GM19025 (cell line): Measurements from ENCODE around the gene ZNF280C.
"Not testable (repeated sequence)": the region's sequence is repeated elsewhere in the genome, so short reads cannot be mapped to it uniquely, and the experiment has no call there.

Experiments
- ATAC-seq: cut with Tn5 transposase; IDR thresholded peaks from one replicate; pipeline ENCODE4 v1.9.1; 2021; ENCODE audit warnings: mild to moderate bottlenecking, low read depth, moderate library complexity; ENCODE audit not compliant: unreplicated experiment

The ZNF280C gene

GRCh38 chrX:130261296-130261893, 7.3 kb downstream of the ZNF280C start:
- ATAC-seq, result no peak

GRCh38 chrX:130260316-130260715, 8.4 kb downstream of the ZNF280C start:
- ATAC-seq, result no peak

- no peak for ATAC-seq
Observed at GRCh38 chrX:130253916-130254315, 14.8 kb downstream of the ZNF280C start.

GRCh38 chrX:130251671-130252070, 17.0 kb downstream of the ZNF280C start:
- ATAC-seq, result no peak

GRCh38 chrX:130247996-130248395, 20.7 kb downstream of the ZNF280C start:
- no peak for ATAC-seq

- ATAC-seq, result no peak
Observed at GRCh38 chrX:130246084-130246483, 22.6 kb downstream of the ZNF280C start.

- ATAC-seq, result no peak
Observed at GRCh38 chrX:130245441-130245840, 23.3 kb downstream of the ZNF280C start.

GRCh38 chrX:130231184-130231583, 37.5 kb downstream of the ZNF280C start:
- not testable (repeated sequence) for ATAC-seq

GRCh38 chrX:130228871-130229270, 39.8 kb downstream of the ZNF280C start:
- no peak for ATAC-seq

GRCh38 chrX:130224810-130225209, 43.9 kb downstream of the ZNF280C start:
- ATAC-seq, result no peak

- ATAC-seq, result no peak
Observed at GRCh38 chrX:130216320-130216719, 52.4 kb downstream of the ZNF280C start.

- no peak for ATAC-seq
Observed at GRCh38 chrX:130213376-130213775, 55.3 kb downstream of the ZNF280C start.

- ATAC-seq, result no peak
Observed at GRCh38 chrX:130212371-130212770, 56.3 kb downstream of the ZNF280C start.

- ATAC-seq, result no peak
Observed at GRCh38 chrX:130211415-130212186, 57.1 kb downstream of the ZNF280C start.

GRCh38 chrX:130204647-130205046, 64.1 kb downstream of the ZNF280C start:
- no peak for ATAC-seq

GRCh38 chrX:130197464-130197863, 71.2 kb downstream of the ZNF280C start:
- no peak for ATAC-seq

- no peak for ATAC-seq
Observed at GRCh38 chrX:130196466-130196865, 72.2 kb downstream of the ZNF280C start.

- no peak for ATAC-seq
Observed at GRCh38 chrX:130190801-130191200, 77.9 kb downstream of the ZNF280C start.

GRCh38 chrX:130186651-130187050, 82.0 kb downstream of the ZNF280C start:
- no peak for ATAC-seq

GRCh38 chrX:130184857-130185256, 83.8 kb downstream of the ZNF280C start:
- ATAC-seq, result no peak

GRCh38 chrX:130184168-130184567, 84.5 kb downstream of the ZNF280C start:
- ATAC-seq, result no peak

GRCh38 chrX:130179579-130180215, 89.0 kb downstream of the ZNF280C start:
- ATAC-seq, result no peak
